HL-60 (cell line): ENCODE measurements around the gene MCL1.

ENCODE experiments used
- CTCF ChIP-seq: IDR thresholded peaks from one replicate; pipeline ENCODE4 v1.5.1; 2011; ENCODE audit warnings: low read length, control low read depth, inconsistent platforms; ENCODE audit not compliant: insufficient read depth
- GABPA ChIP-seq: IDR thresholded peaks from 2 replicates; pipeline ENCODE4 v1.6.1; 2012; ENCODE audit warnings: low read depth

GRCh38 chr1:150544204-150544603 lies 35.2 kb downstream of the MCL1 start:
- TF ChIP-seq CTCF (no peak), GABPA (no peak)
